Measurements from ENCODE around the gene NR5A2.

NR5A2 gene

GRCh38 chr1:200221614-200222282 is 194.2 kb downstream of the NR5A2 start:
- TF ChIP-seq SP1 (IDR thresholded peaks at IDR 0.05) (no peak), ZNF384 (IDR thresholded peaks at IDR 0.05) (no peak), TARDBP (IDR thresholded peaks at IDR 0.05) (no peak), NFRKB (IDR thresholded peaks at IDR 0.05) (no peak)
- ChIA-PET POLR2A (no interaction called here), CTCF (no interaction called here)
- DNase-seq (ENCODE audit: extremely low spot score) = no peak

GRCh38 chr1:200223207-200223606 is 195.7 kb downstream of the NR5A2 start:
- no peak for DNase-seq (ENCODE audit: extremely low spot score)
- TF ChIP-seq ARNT (IDR thresholded peaks at IDR 0.05) (no peak), SUZ12 (IDR thresholded peaks at IDR 0.05) (no peak), HDGF (IDR thresholded peaks at IDR 0.05; ENCODE audit: borderline replicate concordance) (no peak), TARDBP (IDR thresholded peaks at IDR 0.05) (no peak), PKNOX1 (IDR thresholded peaks at IDR 0.05) (no peak), BHLHE40 (IDR thresholded peaks at IDR 0.05; ENCODE audit: borderline replicate concordance) (no peak), NFRKB (IDR thresholded peaks at IDR 0.05) (no peak), L3MBTL2 (conservative IDR thresholded peaks at IDR 0.05) (no peak), FOXM1 (IDR thresholded peaks at IDR 0.05; ENCODE audit: borderline replicate concordance) (no peak), ELF4 (IDR thresholded peaks at IDR 0.05) (no peak), CTBP1 (IDR thresholded peaks at IDR 0.05; ENCODE audit: borderline replicate concordance) (no peak), SP1 (IDR thresholded peaks at IDR 0.05) (no peak), LEF1 (IDR thresholded peaks at IDR 0.05; ENCODE audit: borderline replicate concordance) (no peak)
- ChIA-PET POLR2A (no interaction called here), CTCF (interaction anchor here (1.3 kb wide), 1 partner anchor 19 kb away, joined by 3 read pairs; no protein-coding TSS in a partner anchor)

- POLR2A ChIA-PET = no interaction called here
- TF ChIP-seq PKNOX1 (IDR thresholded peaks at IDR 0.05) (no peak), LEF1 (IDR thresholded peaks at IDR 0.05; ENCODE audit: borderline replicate concordance) (no peak), CTBP1 (IDR thresholded peaks at IDR 0.05; ENCODE audit: borderline replicate concordance) (no peak), NFRKB (IDR thresholded peaks at IDR 0.05) (no peak), ELF4 (IDR thresholded peaks at IDR 0.05) (no peak), FOXA1 (IDR thresholded peaks at IDR 0.05) (no peak), ZNF384 (IDR thresholded peaks at IDR 0.05) (no peak), SUZ12 (IDR thresholded peaks at IDR 0.05) (no peak), ARNT (IDR thresholded peaks at IDR 0.05) (no peak), FOXM1 (IDR thresholded peaks at IDR 0.05; ENCODE audit: borderline replicate concordance) (no peak), HDGF (IDR thresholded peaks at IDR 0.05; ENCODE audit: borderline replicate concordance) (no peak), BHLHE40 (IDR thresholded peaks at IDR 0.05; ENCODE audit: borderline replicate concordance) (no peak), FOXK2 (IDR thresholded peaks at IDR 0.05) (no peak), L3MBTL2 (conservative IDR thresholded peaks at IDR 0.05) (no peak), SP1 (IDR thresholded peaks at IDR 0.05) (no peak)
- no peak for DNase-seq (ENCODE audit: extremely low spot score)
- CTCF ChIA-PET = interaction anchor here (1.3 kb wide), 1 partner anchor 18 kb away, joined by 3 read pairs; no protein-coding TSS in a partner anchor
Measured at GRCh38 chr1:200223613-200224012, 196.1 kb downstream of the NR5A2 start.

GRCh38 chr1:200224315-200224714 is 196.8 kb downstream of the NR5A2 start:
- no peak for DNase-seq (ENCODE audit: extremely low spot score)
- CTCF ChIA-PET = interaction anchor here (1.3 kb wide), 1 partner anchor 17 kb away, joined by 3 read pairs; no protein-coding TSS in a partner anchor
- no peak for TF ChIP-seq ELF4 (IDR thresholded peaks at IDR 0.05)
- no peak for TF ChIP-seq SUZ12 (IDR thresholded peaks at IDR 0.05)
- TF ChIP-seq HDGF (IDR thresholded peaks at IDR 0.05; ENCODE audit: borderline replicate concordance) = no peak
- TF ChIP-seq FOXK2 (IDR thresholded peaks at IDR 0.05) = no peak
- TF ChIP-seq SP1 (IDR thresholded peaks at IDR 0.05) = no peak
- no peak for TF ChIP-seq FOXA1 (IDR thresholded peaks at IDR 0.05)
- no peak for TF ChIP-seq ARNT (IDR thresholded peaks at IDR 0.05)
- no peak for TF ChIP-seq L3MBTL2 (conservative IDR thresholded peaks at IDR 0.05)
- no peak for TF ChIP-seq TARDBP (IDR thresholded peaks at IDR 0.05)
- no peak for TF ChIP-seq BHLHE40 (IDR thresholded peaks at IDR 0.05; ENCODE audit: borderline replicate concordance)
- no peak for TF ChIP-seq ZNF384 (IDR thresholded peaks at IDR 0.05)
- TF ChIP-seq FOXM1 (IDR thresholded peaks at IDR 0.05; ENCODE audit: borderline replicate concordance) = no peak
- no peak for TF ChIP-seq LEF1 (IDR thresholded peaks at IDR 0.05; ENCODE audit: borderline replicate concordance)
- no peak for TF ChIP-seq NFRKB (IDR thresholded peaks at IDR 0.05)
- TF ChIP-seq PKNOX1 (IDR thresholded peaks at IDR 0.05) = no peak
- no peak for TF ChIP-seq CTBP1 (IDR thresholded peaks at IDR 0.05; ENCODE audit: borderline replicate concordance)
- POLR2A ChIA-PET = no interaction called here

- ChIA-PET CTCF (no interaction called here), POLR2A (no interaction called here)
- no peak for TF ChIP-seq SUZ12 (IDR thresholded peaks at IDR 0.05)
- no peak for TF ChIP-seq BHLHE40 (IDR thresholded peaks at IDR 0.05; ENCODE audit: borderline replicate concordance)
- no peak for TF ChIP-seq SP1 (IDR thresholded peaks at IDR 0.05)
- no peak for TF ChIP-seq CTBP1 (IDR thresholded peaks at IDR 0.05; ENCODE audit: borderline replicate concordance)
- TF ChIP-seq ZNF384 (IDR thresholded peaks at IDR 0.05) = no peak
- TF ChIP-seq L3MBTL2 (conservative IDR thresholded peaks at IDR 0.05) = no peak
- no peak for TF ChIP-seq HDGF (IDR thresholded peaks at IDR 0.05; ENCODE audit: borderline replicate concordance)
- no peak for TF ChIP-seq NFRKB (IDR thresholded peaks at IDR 0.05)
- TF ChIP-seq FOXM1 (IDR thresholded peaks at IDR 0.05; ENCODE audit: borderline replicate concordance) = no peak
- TF ChIP-seq FOXA1 (IDR thresholded peaks at IDR 0.05) = no peak
- no peak for TF ChIP-seq PKNOX1 (IDR thresholded peaks at IDR 0.05)
- TF ChIP-seq LEF1 (IDR thresholded peaks at IDR 0.05; ENCODE audit: borderline replicate concordance) = no peak
- no peak for TF ChIP-seq ARNT (IDR thresholded peaks at IDR 0.05)
- TF ChIP-seq ELF4 (IDR thresholded peaks at IDR 0.05) = no peak
- no peak for TF ChIP-seq TARDBP (IDR thresholded peaks at IDR 0.05)
- TF ChIP-seq FOXK2 (IDR thresholded peaks at IDR 0.05) = no peak
- DNase-seq (ENCODE audit: extremely low spot score) = no peak
Measured at GRCh38 chr1:200226268-200226968, 198.9 kb downstream of the NR5A2 start.

Measured in HEK293T (cell line).